ENCODE measurements around the gene FMN1.

FMN1 gene

DNA sequence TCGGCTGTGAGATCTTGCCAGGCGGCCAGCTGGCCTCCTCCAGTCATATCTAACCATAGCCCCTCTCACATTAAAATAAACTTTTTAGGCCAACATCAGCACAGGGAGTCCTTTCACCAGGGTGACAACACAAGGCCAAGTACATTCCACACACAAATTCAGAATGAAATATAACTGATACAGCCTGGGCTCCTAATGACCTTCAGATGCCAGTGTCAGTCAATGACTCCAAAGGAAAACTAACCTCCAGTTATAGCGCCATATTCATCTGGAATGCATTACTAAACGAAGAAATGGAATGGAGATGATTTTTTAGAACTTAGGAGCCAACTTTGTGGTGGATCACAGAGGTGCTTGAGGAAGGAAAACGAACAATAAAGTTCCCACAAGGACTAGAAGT lies 271.3 kb downstream of the FMN1 start:
- no peak for DNase-seq (ENCODE audit: low read depth)

GRCh38 chr15:32922541-32922940 lies 272.0 kb downstream of the FMN1 start:
- DNase-seq (ENCODE audit: low read depth) = no peak

GRCh38 chr15:32919749-32920414 lies 274.6 kb downstream of the FMN1 start:
- no peak for DNase-seq (ENCODE audit: low read depth)

DNA sequence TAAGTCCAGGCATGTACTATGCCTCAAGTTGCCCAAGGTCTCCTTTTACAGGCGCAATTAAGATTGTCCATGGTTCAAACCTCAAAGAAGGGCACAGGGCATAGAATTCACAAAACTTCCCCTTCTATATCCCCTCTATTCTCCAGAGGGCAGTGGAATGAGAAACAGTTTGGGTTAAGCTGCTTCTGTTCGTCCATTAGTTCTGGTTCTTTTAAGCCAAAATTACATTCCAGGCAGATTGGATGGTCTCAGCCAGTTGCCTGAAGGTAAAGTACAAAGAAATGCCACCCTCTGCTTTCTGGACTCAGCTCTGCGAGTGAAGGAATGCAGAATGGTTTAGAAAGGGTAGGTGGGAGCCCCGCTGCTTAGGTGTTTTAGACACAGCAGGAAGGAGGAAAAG lies 276.0 kb downstream of the FMN1 start:
- DNase-seq (ENCODE audit: low read depth) = no peak

DNA sequence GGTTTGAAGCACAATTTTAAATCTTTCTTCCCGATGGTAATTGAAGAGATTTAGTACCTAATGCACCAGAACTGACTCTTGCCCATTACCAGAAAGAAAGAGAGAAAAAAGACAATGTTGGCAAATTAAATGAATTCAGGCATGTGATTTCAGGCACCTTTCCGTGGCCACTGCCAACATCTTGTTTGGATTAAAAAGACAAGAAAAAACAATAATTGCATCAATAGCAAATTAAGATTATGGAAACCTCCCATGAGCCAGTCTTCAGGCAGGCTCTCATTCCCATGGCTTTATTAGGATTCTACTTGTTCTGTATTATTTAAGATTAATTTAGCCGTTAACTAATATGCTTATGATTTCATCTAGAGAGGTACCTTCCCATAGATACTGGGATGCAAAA lies 283.7 kb downstream of the FMN1 start:
- no peak for DNase-seq (ENCODE audit: low read depth)

- no peak for DNase-seq (ENCODE audit: low read depth)
Measured at GRCh38 chr15:32909431-32909830, 285.1 kb downstream of the FMN1 start.

DNA sequence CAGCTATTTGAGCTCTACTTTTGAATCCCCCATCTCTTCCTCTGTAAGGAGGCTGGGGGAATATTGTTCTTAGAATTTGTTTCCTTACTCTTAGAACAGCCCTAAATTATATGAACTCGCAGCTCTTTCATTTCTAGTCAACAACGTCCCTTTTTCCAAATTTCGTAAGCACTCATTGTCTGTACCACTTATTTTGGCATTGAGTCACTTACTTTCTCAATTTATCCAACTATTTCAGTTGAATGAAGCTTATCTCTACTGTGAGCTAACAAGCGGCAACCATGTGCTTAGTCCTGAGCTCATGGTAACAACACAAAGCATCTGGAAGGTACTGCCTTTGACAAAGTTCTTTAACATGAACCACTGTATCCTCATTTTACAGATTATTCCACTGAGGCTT lies 285.6 kb downstream of the FMN1 start:
- no peak for DNase-seq (ENCODE audit: low read depth)

GRCh38 chr15:32908135-32908801 lies 286.2 kb downstream of the FMN1 start:
- no peak for DNase-seq (ENCODE audit: low read depth)

GRCh38 chr15:32905481-32905880 lies 289.0 kb downstream of the FMN1 start:
- DNase-seq (ENCODE audit: low read depth) = no peak

DNA sequence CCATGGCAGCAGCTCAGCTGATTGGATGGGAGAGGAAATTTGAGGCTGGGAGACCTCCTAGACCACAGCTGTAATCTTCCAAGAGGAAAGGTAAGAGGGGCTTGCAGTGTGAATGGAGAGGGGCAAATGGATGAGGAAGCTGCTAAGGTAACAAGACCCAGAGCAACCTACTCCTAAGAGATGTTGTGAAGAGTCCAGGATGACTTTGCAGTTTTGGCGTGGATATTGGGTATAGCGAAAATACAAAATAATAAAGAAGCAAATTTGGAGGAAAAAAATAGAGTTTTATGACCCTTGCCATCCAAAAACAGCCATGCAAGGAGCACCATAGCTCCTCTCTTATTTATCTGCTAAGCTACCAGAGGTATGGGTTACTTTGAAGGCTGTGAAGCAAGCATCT lies 290.1 kb downstream of the FMN1 start:
- no peak for DNase-seq (ENCODE audit: low read depth)

- DNase-seq (ENCODE audit: low read depth) = no peak
Measured at GRCh38 chr15:32903591-32904290, 290.8 kb downstream of the FMN1 start.

DNA sequence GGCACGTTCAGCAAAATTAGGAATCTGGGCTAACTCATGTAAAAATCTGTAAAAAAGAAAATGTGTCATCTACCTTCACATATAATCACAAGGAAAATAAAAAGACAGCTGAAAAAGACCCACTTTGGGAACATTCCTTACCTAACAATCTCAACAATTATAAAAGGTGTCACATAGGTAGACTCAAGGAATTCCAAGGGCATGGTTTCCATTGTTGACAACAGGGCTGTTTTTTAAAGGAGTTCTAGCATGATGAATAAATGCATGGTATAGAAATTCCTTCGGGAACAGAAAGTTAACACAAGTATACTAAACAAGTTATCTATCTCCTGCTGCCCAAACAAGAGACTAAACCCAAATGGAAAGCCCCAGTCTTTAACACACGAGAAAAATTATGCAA lies 292.5 kb downstream of the FMN1 start:
- DNase-seq (ENCODE audit: low read depth) = no peak

GRCh38 chr15:32901192-32901591 lies 293.3 kb downstream of the FMN1 start:
- DNase-seq (ENCODE audit: low read depth) = no peak

DNA sequence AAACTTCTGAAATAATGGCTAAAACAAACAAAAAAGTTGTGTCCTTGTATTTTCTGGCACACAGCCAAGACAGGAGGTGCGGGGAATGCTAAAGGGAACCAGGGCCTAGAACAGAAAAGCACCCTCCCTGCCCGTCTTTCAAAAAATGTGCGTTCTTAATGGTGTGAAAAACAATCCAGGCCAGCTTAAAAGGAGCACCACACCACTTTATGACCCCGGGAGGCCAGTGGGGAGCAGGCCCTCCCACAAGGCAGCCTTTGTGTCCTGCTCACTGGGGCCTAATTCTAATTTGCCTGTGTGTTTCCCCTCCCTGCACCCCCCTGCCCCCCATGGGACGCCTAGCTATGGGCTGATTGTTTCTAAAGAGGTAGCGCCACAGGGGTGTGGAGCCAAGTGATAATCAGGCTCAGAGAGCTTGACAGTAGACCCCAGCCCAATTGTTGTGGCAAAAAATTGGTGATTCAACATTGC lies 295.4 kb downstream of the FMN1 start:
- DNase-seq (ENCODE audit: low read depth) = no peak

GRCh38 chr15:32898414-32898813 lies 296.1 kb downstream of the FMN1 start:
- DNase-seq (ENCODE audit: low read depth) = no peak

- no peak for DNase-seq (ENCODE audit: low read depth)
Measured at GRCh38 chr15:32893421-32893820, 301.1 kb downstream of the FMN1 start.

DNA sequence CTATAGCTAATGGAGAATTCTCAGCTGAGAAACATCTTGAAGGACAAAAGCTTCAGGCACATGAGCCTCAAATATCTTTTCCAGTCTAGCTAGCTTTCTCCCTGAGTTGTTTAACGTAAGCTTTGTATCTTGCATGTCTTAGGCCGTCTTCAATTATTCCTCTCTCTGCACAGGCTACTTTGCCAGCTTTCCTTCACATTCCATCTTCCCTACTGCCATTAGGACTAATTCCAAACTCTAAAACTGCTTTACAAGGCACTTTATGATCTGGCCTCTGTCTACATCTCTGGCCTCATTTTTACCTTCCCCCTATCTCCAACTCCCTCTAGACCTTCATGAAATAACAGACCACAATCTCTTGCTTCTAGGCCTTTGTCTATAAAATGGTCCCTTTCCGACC lies 305.3 kb downstream of the FMN1 start:
- no peak for DNase-seq (ENCODE audit: low read depth)

GRCh38 chr15:32888221-32888761 lies 306.2 kb downstream of the FMN1 start:
- DNase-seq (ENCODE audit: low read depth) = no peak

GRCh38 chr15:32887090-32887489 lies 307.4 kb downstream of the FMN1 start:
- no peak for DNase-seq (ENCODE audit: low read depth)

- no peak for DNase-seq (ENCODE audit: low read depth)
Measured at GRCh38 chr15:32886459-32886858, 308.1 kb downstream of the FMN1 start.

DNA sequence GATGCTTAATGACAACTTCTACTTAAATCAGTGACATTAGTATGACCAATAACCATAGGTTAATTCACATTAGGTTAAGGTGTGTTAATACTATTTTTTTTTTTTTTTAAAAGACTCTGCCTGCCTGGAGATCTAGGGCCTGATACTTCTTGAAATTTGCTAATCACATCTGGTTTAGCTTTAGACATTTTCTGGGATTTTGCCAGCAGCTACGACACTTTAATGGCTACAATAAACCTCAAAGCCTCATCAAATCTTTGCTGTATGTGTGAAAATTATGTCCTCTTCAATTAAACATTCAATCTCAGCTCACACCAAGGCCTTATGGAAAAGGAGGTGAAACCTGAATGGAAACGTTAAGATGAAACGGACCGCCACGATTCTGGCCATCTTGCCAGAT lies 308.8 kb downstream of the FMN1 start:
- DNase-seq (ENCODE audit: low read depth) = no peak

DNA sequence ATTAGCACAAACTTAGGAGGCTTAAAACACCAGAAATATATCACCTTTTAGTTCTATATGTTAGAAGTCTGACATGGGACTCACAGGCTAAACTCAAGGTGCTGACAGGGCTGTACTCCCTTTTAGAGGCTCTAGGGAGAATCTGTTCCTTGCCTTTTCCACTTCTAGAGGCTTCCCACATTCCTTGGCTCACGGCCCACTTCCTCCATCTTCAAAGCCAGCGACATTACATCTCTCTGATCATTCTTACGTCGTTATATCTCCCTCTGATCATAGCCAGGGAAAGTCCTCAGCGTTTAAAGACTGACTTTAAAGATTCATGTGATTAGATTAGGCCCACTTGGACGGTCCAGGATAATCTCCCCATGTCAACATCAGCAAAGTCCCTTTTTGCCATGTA lies 310.4 kb downstream of the FMN1 start:
- DNase-seq (ENCODE audit: low read depth) = no peak

DNA sequence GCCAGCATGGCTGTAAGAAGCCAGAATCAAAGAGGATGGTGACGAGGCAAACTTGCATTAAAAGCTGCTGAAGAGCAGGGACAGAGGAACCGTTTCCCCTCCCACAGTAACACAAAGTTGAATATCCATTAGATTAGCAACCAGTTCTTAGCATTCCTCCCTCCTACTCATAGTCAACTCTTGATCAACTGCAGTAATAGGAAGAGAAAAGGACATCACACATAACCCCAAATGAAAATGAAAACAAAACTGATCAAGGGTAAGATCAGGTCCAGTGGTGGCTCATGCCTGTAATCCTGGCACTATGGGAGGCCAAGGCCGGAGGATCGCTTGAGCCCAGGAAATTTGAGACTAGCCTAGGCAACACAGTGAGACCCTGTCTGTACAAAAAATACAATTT lies 311.6 kb downstream of the FMN1 start:
- no peak for DNase-seq (ENCODE audit: low read depth)
